SK-N-MC (cell line): ENCODE measurements around the gene U2AF2.

Experiments used
- DNase-seq: peaks from one replicate; pipeline ENCODE4 v3.0.0-alpha.2; 2011; ENCODE audit warnings: low read depth, low spot score
- H3K27ac ChIP-seq: fragments of 200-600 bp; sonication (generic); 2 replicates; pipeline ENCODE4 v1.5.1; 2016; ENCODE audit warnings: mixed run types
- H3K36me3 ChIP-seq: fragments of 200-600 bp; sonication (generic); 2 replicates; pipeline ENCODE4 v1.6.1; 2017; ENCODE audit warnings: antibody characterized with exemption, low read length, mixed read lengths; ENCODE audit not compliant: insufficient read depth
- H3K4me3 ChIP-seq: fragments of 200-600 bp; sonication (generic); 2 replicates; pipeline ENCODE4 v1.5.1; 2016
- H3K9ac ChIP-seq: fragments of 200-600 bp; sonication (generic); 2 replicates; pipeline ENCODE4 v1.8.0; 2017; ENCODE audit warnings: mixed run types, mixed read lengths; ENCODE audit not compliant: insufficient read length
- H3K9me3 ChIP-seq: fragments of 200-600 bp; sonication (generic); 2 replicates; pipeline ENCODE4 v1.6.1; 2017; ENCODE audit warnings: low read depth, mild to moderate bottlenecking, antibody characterized with exemption, low read length, moderate library complexity, mixed read lengths
- EZH2 ChIP-seq: fragments of 200-600 bp; sonication (generic); IDR thresholded peaks from one replicate; pipeline ENCODE4 v1.6.1; 2017; ENCODE audit warnings: antibody characterized with exemption
- FOXP2 ChIP-seq: optimal IDR thresholded peaks from 2 replicates; pipeline ENCODE3; 2011; ENCODE audit warnings: mild to moderate bottlenecking, moderate library complexity; ENCODE audit not compliant: insufficient read depth; ENCODE audit errors: extremely low read length, control extremely low read depth
- POLR2AphosphoS5 ChIP-seq: IDR thresholded peaks from 2 replicates; pipeline ENCODE4 v1.6.1; 2012; ENCODE audit warnings: mild to moderate bottlenecking, low read depth, low read length, borderline replicate concordance

Gene U2AF2

DNA sequence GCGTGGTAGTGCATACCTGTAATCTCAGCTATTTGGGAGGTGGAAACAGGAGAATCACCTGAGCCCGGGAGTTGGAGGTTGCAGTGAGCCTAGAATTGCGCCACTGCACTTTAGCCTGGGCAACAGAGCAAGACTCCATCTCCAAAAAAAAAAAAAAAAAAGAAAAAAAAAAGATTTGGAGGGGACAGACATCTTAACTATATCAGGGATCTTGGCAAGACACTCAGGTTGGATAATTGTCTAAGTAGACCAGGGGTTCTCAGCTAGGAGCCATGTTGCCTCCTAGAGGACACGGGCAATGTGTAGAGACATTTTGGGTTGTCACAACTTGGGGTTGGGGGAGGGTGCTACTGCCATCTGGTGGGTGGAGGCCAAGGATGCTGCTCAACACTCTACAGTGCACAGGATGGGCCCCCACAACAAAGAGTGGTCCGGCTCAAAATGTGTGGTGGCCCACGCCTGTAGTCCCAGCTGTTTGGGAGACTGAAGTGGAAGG is 15.9 kb upstream of the U2AF2 start:
- no peak for DNase-seq
- no peak for TF ChIP-seq FOXP2
- no peak for TF ChIP-seq EZH2
- TF ChIP-seq POLR2AphosphoS5: no peak; the same call in 1 of the 2 replicates
- Histone ChIP-seq H3K9ac (no peak overlapping the region), H3K9me3 (no peaks in the 10 kb centered on the region), H3K27ac (peak overlapping the region; percentile 71), H3K36me3 (no peaks in the 10 kb centered on the region), H3K4me3 (no peak overlapping the region)

DNA sequence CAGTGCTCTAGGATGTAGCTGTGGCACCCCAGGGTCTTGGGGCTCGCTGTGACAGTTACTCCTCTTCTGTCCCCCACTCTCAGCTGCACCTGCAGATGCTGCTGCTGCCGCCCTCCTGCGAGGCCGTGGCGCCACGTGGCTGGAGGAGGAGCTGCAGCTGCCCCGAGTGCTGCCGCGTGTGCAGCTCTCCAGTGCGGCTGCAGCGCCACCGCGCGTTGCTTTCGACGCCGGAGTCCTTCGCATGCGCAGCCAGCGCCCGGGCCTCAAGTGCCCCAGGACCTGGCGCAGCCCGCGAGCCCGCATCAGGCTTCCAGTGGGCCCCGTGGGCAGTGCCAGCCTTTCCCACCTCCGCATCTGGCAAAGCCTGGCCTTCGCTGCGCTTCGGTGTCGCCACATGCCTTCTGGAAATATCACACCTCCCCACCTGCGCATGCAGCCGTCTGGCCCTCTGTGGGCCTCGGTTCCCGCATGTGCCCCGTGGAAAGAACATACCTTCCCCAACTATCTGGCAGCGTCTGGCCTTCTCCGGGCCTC is 14.7 kb upstream of the U2AF2 start:
- H3K36me3 ChIP-seq: peaks cover 9% of the 10 kb centered on the region
- TF ChIP-seq POLR2AphosphoS5 (no peak), FOXP2 (no peak), EZH2 (no peak)
- H3K9ac ChIP-seq: peak overlapping the region; percentile 87
- no peak for DNase-seq
- H3K27ac ChIP-seq: peak overlapping the region; percentile 92
- H3K4me3 ChIP-seq: peak overlapping the region; percentile 92
- no peaks in the 10 kb centered on the region for H3K9me3 ChIP-seq

DNA sequence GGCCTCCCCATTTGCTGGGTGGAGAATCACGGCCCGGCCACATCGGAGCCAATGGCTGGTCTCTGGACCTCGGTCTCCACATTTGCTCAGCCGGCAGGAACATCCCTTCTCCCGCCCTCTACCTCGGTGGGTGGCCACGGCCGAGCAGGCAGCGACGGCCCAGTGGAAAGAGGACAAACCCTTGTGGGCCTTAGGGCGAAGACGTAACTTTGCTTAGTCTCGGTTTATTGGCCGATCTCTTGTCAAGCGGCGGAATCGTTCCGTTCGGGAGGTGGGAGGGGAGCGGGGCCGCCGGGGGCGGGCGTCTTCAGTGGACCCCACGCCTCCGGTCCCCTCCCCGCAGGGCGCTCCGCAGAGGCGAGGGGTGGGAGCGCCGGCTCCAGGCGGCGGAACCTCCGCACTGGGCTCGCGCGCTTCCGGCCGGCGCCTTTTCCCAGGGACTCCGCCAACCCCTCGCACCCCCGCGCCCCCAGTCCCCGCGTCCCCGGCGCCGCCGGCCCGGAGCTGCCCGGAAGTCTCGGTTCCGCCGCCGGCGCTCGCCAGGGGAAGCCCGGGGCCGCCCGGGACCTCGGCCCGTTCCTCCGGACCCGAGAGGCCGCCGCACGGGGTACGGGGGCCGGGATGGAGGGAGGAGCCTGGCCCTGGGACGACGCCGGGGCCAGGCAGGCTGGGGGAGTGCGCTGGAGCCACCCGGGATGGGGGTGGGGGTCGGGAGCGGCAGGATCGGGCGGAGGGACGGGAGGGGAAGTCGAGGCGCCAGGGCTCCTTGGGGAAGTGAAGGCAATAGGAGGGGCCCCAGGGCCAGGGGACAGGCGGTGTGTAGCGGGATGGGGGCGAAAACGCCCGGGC is 14.0 kb upstream of the U2AF2 start, which contains the start of gene ZNF580:
Gene ZNF580, plus strand, starts transcription at position 426 of the 849 bp plus-strand sequence. CDS start 1,507 bp downstream, outside the sequence.
- no peak for DNase-seq
- TF ChIP-seq POLR2AphosphoS5: no peak; the same call in 1 of the 2 replicates
- TF ChIP-seq EZH2: no peak
- TF ChIP-seq FOXP2: no peak
- peak within 1 kb of the TSS; percentile 92 for H3K27ac ChIP-seq

DNA sequence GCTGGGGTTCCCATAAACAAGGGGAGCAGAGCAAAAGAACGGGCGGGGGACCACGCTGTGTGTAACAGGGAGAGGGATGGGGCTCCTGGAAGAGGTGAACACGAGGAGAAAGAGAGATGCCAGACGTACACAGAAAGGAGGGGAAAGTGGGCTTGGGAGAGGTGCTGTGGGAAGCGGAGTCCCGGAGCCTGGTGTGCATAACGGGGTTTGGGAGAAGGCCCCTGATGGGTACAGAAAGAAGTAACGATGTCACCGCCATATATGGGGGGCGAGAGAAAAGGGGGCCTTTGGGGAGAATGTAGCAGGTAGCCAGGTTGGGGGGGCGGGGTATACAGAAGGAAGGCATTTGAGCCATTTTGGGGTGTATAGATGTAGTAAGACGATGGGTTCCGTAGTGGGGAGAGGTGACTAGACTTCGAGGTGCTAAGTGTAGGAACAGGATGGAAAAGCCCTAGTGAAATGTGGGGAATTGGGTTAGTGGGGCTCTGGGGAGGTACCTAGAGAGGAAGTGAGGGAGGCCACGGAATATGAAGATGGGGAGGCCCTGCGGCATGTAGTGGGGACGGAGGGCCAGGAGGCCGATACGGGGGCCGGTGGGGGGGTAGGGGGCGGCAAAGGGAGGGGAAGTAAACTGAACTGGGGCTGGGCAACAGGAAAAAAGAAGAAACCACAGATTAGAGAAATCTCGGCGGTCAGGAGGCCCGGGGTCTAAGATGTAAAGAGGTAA is 13.2 kb upstream of the U2AF2 start:
- H3K27ac ChIP-seq: peak overlapping the region; percentile 92
- TF ChIP-seq POLR2AphosphoS5 (peak; percentile 45; the same call in 1 of the 2 replicates), FOXP2 (no peak)
- no peaks in the 10 kb centered on the region for H3K9me3 ChIP-seq
- H3K36me3 ChIP-seq: peaks cover 15% of the 10 kb centered on the region
- no peak for DNase-seq
- H3K4me3 ChIP-seq: peak overlapping the region; percentile 92
- peak overlapping the region; percentile 87 for H3K9ac ChIP-seq

More for the DNA sequence above, 14.0 kb upstream of the U2AF2 start, which contains the start of gene ZNF580:
- Histone ChIP-seq H3K9me3 (no peaks in the 10 kb centered on the region), H3K36me3 (peaks cover 15% of the 10 kb centered on the region), H3K4me3 (peak within 1 kb of the TSS; percentile 92), H3K9ac (peak within 1 kb of the TSS; percentile 87)

DNA sequence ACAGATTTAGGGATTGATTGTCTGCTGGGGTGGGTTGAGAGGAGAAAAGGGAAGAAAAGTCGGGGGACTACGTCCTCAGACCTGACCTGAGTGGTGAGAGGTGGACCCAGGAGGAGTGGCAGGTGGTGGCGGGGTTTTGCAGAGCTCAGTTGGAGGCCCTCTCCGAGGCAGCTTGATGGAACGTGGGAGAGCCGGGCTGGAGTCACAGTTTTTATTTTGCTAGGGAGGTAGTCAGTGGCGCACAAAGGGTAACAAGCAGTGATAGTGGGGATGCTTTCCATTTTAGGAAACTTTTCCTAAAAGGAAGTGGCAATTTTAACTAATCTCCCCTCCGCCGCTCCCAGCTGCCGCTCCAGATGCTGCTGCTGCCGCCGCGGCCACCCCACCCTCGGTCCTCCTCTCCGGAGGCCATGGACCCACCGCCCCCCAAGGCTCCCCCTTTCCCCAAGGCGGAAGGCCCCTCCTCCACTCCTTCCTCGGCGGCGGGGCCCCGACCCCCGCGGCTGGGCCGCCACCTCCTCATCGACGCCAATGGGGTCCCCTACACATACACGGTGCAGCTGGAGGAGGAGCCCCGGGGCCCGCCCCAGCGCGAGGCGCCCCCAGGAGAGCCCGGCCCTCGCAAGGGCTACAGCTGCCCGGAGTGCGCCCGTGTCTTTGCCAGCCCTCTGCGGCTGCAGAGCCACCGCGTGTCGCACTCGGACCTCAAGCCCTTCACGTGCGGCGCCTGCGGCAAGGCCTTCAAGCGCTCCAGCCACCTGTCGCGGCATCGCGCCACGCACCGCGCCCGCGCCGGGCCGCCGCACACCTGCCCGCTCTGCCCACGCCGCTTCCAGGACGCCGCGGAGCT is 12.5 kb upstream of the U2AF2 start:
- H3K9ac ChIP-seq: peak overlapping the region; percentile 87
- DNase-seq: no peak
- no peaks in the 10 kb centered on the region for H3K9me3 ChIP-seq
- peak overlapping the region; percentile 92 for H3K4me3 ChIP-seq
- peak; percentile 19; the same call in 1 of the 2 replicates for TF ChIP-seq POLR2AphosphoS5
- no peak for TF ChIP-seq EZH2
- TF ChIP-seq FOXP2: no peak
- peaks cover 19% of the 10 kb centered on the region for H3K36me3 ChIP-seq
- H3K27ac ChIP-seq: peak overlapping the region; percentile 92

DNA sequence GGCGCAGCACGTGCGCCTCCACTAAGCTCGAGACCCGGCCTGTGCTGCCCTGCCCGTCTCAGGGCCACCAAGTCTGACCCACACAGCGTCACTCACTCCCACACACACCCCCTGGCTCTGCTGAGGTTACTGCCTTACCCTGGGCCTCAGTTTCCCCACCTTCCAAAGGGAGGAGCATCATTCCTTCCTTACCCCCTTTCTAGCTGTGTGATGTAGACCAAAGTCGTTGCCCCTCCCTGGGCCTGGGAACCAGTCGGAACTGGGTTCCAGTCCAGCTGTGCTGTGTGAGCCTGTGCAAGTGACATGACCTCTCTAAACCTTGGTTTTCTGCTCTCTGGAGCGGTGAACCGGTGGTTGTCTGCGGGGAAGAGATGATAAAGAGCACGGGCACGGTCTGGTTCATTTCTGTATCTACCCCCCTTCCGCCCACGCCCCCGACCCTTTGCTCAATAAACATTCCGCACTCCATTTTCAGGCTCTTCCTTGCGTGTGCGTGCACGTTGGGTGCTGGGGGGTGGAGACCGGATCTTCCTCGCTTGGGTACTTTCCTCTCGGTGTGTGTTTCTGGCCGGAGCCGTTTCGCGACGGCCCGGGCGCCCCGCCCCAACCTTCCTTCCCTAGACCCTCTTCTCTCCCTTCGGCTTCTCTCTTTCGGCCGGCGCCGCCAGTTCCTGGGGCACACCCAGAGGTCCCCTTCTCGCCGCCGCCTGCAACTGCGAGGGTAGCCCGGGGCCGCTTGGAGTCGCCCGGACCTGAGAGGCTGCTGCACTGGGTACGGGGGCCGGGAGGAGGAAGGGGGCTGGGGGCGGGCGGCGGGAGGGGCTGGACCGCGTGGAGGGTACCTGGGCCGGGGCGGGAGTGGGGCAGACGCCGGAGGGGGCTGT is 11.6 kb upstream of the U2AF2 start, which contains the start of gene ZNF581:
Gene ZNF581, plus strand, starts transcription at position 647 of the 884 bp plus-strand sequence. CDS start 923 bp downstream, outside the sequence.
- TF ChIP-seq FOXP2: no peak
- peak; percentile 82 for TF ChIP-seq POLR2AphosphoS5
- Histone ChIP-seq H3K36me3 (peaks cover 19% of the 10 kb centered on the region), H3K4me3 (peak within 1 kb of the TSS; percentile 92), H3K27ac (peak within 1 kb of the TSS; percentile 92), H3K9ac (peak within 1 kb of the TSS; percentile 94), H3K9me3 (no peaks in the 10 kb centered on the region)
- no peak for DNase-seq
